GM18873 (cell line): ENCODE measurements around the gene PGA4.
"Not testable (repeated sequence)": the region's sequence is repeated elsewhere in the genome, so short reads cannot be mapped to it uniquely, and the experiment has no call there.

ENCODE experiments used
- ATAC-seq: cut with Tn5 transposase; IDR thresholded peaks from one replicate; pipeline ENCODE4 v1.9.1; 2021; ENCODE audit warnings: mild to moderate bottlenecking, moderate library complexity, moderate number of reproducible peaks; ENCODE audit not compliant: unreplicated experiment, low FRiP score

Gene PGA4

GRCh38 chr11:61248071-61248470, 25.9 kb downstream of the PGA4 start:
- ATAC-seq: not testable (repeated sequence)

GRCh38 chr11:61249201-61249600, 27.1 kb downstream of the PGA4 start:
- ATAC-seq: not testable (repeated sequence)

GRCh38 chr11:61250796-61251765, 28.9 kb downstream of the PGA4 start:
- not testable (repeated sequence) for ATAC-seq

- ATAC-seq: not testable (repeated sequence)
Measured at GRCh38 chr11:61252332-61252731, 30.2 kb downstream of the PGA4 start.

- ATAC-seq: no peak
Measured at GRCh38 chr11:61254403-61255025, 32.4 kb downstream of the PGA4 start.

GRCh38 chr11:61256710-61257482, 34.7 kb downstream of the PGA4 start:
- no peak for ATAC-seq

GRCh38 chr11:61258546-61258945, 36.4 kb downstream of the PGA4 start:
- ATAC-seq: no peak

- no peak for ATAC-seq
Measured at GRCh38 chr11:61259363-61259762, 37.2 kb downstream of the PGA4 start.

GRCh38 chr11:61264371-61264770, 42.2 kb downstream of the PGA4 start:
- ATAC-seq: no peak

GRCh38 chr11:61264795-61265194, 42.6 kb downstream of the PGA4 start:
- ATAC-seq: no peak

- ATAC-seq: no peak
Measured at GRCh38 chr11:61265357-61265756, 43.2 kb downstream of the PGA4 start.

- ATAC-seq: no peak
Measured at GRCh38 chr11:61266602-61267001, 44.5 kb downstream of the PGA4 start.

GRCh38 chr11:61267437-61267841, 45.3 kb downstream of the PGA4 start:
- ATAC-seq: no peak

GRCh38 chr11:61268588-61269250, 46.6 kb downstream of the PGA4 start:
- no peak for ATAC-seq

- ATAC-seq: no peak
Measured at GRCh38 chr11:61270354-61271076, 48.4 kb downstream of the PGA4 start.

- no peak for ATAC-seq
Measured at GRCh38 chr11:61272731-61273130, 50.6 kb downstream of the PGA4 start.

GRCh38 chr11:61273178-61274078, 51.3 kb downstream of the PGA4 start:
- no peak for ATAC-seq

- ATAC-seq: no peak
Measured at GRCh38 chr11:61274084-61274483, 51.9 kb downstream of the PGA4 start.

- no peak for ATAC-seq
Measured at GRCh38 chr11:61275191-61275590, 53.0 kb downstream of the PGA4 start.
